Activated gamma-delta T cell (primary cell): Measurements from ENCODE around the gene SASS6.

Source experiments
- DNase-seq: peaks from one replicate; lab custom pipeline; 2025; lab: John Stamatoyannopoulos, UW
- total RNA-seq, 2 donors: gene quantifications; one replicate each; lab custom pipeline; 2026; lab: John Stamatoyannopoulos, UW

SASS6 gene, protein sequence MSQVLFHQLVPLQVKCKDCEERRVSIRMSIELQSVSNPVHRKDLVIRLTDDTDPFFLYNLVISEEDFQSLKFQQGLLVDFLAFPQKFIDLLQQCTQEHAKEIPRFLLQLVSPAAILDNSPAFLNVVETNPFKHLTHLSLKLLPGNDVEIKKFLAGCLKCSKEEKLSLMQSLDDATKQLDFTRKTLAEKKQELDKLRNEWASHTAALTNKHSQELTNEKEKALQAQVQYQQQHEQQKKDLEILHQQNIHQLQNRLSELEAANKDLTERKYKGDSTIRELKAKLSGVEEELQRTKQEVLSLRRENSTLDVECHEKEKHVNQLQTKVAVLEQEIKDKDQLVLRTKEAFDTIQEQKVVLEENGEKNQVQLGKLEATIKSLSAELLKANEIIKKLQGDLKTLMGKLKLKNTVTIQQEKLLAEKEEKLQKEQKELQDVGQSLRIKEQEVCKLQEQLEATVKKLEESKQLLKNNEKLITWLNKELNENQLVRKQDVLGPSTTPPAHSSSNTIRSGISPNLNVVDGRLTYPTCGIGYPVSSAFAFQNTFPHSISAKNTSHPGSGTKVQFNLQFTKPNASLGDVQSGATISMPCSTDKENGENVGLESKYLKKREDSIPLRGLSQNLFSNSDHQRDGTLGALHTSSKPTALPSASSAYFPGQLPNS
- 19.1 to 33.2 reads per million in 2 donors for total RNA-seq

DNA sequence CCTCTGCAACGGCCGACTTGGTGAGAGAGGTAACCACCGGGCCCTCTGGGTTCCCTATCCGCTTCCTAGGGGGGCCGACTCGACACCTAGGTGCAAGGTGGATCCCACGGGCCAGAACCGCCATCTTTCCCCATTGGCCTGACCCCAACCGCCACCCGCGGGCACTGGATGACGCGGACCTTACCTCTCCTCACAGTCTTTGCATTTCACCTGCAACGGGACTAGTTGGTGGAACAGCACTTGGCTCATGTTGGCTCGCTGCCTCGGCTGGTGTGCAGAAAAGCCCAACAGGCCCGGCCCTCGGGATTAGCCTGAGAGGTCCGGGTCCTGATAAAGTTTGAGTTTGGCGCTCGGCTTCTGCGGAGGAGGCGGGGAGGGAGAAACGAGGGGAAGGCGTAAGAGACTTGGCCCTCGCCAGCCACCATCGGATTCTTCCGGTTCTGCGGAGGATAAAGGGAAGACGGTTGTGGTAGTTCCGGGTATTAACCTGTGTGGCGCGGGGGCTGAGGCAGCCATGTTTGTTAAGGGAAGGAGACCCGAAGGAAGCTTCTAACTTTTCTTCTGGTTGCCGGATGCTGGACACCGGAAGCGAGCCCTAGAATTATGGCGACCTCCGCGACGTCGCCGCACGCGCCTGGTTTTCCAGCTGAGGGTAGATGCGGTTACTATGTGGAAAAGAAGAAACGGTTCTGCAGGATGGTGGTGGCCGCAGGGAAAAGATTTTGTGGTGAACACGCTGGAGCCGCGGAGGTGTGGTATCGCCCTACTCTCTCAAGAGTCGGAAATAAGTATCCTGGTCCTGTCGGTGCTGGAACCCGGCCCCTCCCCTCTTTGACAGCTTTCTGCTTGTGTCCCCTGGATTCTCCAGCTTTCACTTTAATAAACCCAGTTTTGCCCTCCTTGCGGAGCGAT, at the start of gene SASS6, which contains the start of gene TRMT13:
SASS6 (minus strand) TSS at position 365 of the 912 bp plus-strand sequence; CDS start at position 249, 116 bp downstream.
TRMT13 (plus strand) TSS at position 598 of the 912 bp plus-strand sequence; CDS start at position 604, 6 bp downstream.
- peak; percentile 52 for DNase-seq

DNA sequence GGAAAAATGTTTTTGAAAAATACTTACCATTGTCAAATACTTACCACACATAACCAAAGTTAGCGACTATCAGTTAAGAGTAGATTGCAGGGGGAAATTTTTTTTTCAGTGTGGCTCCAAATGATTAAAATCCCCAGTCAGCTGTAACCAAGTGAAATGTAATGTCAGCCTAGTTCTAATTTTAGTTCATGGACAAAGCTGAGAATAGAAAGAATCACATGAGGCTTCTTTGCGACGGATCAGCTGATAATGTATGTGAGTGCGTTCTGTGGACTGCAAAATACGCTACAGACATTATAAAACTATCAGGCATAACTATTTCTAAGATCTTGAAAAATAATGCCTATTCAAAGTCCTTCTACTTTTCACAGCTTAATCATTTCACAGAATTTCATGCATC, 45.4 kb upstream of the SASS6 start, which contains the start of gene LRRC39:
LRRC39 (minus strand) TSS at position 166 of the 400 bp plus-strand sequence. CDS start 9,740 bp downstream, outside the sequence.
- DNase-seq: no peak

DNA sequence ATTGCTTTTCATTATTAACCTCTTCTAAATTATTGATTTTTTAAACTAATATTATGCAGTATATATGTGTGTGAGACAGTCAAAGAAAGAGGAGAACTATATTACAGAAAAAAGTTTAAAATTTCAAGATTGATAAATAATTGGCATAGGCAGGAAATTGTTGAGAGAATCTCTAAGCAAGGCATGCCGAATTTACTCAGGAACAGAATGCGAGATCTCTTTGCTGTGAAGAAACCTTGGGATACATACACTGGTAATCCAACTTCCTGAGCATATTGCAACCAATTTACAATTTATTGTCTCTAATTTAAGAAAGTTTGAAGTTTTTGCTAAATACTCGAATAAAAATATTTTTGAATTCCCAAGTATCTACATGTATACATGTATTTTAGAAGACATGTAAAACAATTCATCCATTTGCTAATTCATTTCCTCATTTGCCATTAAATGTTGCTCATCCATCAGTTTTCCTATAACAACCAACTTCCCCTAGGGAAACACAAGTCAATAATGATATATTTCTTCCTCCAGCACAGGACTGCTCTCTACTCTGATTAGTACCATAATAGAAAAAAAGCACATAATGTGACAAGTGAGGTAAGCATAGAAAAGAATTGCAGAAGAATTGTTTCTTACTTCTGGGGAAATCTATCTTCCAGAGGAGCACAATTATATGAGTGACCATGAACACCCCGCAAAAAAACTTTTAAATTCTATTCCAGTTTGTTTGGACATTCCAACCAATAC, 44.7 kb upstream of the SASS6 start:
- DNase-seq: no peak

DNA sequence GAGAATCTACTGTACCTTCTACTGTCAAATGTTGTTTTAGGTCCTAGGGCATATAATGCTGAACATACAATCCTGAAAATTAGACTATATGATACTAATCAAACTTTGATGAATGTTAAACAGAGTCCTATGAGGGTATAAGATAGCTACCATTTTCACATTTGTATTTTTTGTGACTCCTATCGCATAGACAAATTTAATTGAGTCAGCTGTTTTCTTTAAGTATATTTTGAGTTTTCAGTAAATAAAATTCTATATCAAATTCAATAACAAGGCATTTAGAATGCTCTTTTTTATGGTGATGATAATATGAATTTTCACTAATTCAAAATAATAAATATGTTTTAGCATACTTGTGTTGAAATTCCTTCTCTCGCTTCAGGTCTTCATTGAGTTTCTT, 35.3 kb upstream of the SASS6 start:
- no peak for DNase-seq

DNA sequence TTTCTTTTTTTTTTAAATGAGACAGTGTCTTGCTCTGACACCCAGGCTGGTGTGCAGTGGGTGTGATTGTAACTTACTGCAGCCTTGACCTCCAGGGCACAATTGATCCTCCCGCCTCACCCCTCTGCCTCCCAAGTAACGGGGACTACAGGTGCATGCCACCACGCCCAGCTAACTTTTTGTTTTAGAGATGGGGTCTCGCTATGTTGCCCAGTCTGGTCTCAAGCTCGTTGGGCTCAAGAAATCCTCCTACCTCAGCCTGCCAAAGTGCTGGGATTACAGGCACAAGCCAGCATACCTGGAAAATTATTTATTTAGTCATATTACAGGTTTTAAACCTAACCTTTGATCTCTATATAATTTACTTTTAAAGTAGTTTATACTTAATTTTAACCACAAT, 32.0 kb upstream of the SASS6 start:
- DNase-seq: no peak

DNA sequence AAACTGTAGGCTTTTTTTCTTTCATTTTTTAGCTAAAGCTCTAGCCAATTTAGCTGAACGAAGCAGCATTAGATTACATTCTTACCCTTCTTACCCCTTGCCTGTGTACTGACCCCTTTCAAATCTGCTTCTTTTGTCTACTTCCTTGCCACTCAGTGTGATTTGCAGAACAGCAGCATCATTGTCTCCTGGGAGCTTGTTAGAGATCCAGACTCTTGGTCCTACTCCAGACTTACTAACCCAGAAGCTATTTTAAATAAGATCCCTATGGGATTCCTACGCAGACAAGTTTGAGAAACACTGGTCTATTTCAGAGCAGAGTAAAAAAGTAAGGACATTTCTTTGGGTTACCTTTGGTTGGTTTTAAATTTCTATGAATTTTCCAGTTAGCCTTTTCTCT, 31.5 kb upstream of the SASS6 start:
- DNase-seq: no peak

DNA sequence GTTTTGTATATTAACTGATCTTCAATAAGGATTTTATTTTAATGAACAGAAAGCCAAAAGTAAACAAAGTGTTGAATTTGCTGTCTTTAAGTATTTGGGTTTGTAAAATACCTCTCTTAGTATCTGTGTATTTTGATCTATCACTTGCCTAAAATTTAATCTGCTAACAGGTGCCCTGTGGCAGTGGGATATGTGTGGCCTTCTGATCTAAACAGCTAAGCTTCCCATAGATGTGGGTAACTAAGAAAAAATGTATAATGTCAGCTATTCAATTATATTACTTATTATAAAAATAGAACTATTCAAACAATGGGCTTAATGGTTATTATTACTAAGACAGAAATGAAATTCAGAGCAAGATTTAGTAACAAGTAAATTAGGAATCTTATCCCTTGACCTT, 30.2 kb upstream of the SASS6 start:
- DNase-seq: no peak

DNA sequence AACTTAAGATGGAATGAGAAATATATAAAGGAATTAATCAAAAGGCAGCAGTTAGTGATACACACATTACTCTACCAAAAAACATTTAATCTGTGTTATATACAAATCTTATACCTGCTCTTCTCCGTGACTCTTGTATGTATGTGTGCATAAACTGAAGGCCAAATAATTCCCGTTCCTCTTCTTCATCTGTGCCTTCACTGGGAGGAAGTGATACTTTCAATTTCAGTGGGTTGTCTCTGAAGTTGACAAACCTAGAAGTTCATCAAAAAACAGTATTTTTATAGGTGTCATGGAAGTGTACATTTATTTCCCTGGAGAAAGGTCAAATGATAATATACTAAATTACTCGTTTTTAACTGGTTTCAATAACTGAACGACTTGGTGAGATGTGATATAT, 19.5 kb upstream of the SASS6 start:
- no peak for DNase-seq

DNA sequence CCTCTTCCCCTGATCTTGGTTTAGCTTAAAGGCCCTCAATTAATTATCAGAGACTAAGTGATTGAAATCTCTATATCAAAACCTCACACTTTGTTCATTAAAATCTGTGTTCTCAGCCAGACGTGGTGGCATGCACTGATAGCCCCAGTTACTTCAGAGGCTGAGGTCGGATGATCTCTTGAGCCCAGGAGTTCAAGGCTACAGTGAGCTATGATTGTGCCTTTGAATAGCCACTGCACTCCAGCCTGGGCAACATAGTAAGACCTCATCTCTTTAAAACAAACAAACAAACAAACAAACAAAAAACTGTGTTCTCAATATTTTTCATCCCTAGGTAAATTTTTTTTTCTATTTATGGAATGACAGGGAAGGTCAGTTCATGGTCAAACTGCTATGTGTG, 18.9 kb upstream of the SASS6 start:
- no peak for DNase-seq

DNA sequence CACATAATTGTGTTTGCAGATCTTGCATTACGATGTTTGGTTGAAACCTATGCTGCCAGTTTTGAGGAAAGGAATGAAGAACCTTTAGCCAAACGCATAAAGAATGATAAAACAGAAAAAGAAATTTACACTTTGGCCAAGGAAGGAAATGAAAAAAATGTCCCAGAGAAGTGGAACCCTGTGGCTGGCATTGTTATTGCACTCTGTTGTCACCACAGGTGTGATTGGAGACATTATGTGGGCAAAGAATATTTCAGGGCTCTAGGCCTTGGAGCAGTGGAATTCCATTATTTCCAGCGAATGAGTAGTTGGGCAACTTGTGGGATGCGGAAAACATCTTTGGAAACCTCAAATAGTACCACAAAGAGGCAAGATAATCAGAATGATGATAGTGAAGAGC, 15.1 kb upstream of the SASS6 start:
- DNase-seq: no peak

DNA sequence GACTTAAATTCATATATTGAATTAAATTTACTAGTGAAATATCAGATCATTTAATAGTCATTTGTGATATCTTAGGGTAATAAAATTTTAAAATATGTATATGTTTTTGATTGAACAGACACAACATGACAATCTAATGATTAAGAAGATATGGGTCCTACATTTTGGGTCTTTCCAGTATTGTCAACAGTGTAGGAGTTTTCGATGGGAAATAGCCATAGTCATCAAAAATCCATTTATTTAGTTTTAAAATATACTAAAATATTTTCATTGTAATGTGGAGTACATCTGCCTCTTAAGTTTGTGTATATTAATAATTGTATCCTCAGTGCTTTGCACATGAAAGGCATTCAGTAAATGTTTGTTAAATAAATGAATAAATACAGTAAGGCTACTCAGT, 14.2 kb upstream of the SASS6 start:
- no peak for DNase-seq

DNA sequence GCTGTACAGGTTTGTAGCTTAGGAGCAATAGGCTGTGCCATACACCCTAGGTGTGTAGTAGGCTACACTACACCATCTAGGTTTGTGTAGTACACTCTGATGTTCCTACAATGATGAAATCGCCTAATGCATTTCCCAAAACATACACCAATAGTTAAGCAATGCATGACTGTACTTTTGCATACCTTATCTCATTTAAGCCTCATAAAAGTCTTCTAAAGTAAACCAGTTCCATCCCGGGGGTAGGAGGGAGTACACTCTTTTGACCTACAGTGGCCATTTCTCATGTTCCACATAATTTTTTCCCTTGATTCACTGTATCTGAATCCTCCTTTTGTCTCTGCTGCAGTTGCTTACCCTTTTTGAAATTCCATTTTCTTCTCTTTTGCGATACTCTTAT, 12.4 kb upstream of the SASS6 start:
- DNase-seq: no peak

DNA sequence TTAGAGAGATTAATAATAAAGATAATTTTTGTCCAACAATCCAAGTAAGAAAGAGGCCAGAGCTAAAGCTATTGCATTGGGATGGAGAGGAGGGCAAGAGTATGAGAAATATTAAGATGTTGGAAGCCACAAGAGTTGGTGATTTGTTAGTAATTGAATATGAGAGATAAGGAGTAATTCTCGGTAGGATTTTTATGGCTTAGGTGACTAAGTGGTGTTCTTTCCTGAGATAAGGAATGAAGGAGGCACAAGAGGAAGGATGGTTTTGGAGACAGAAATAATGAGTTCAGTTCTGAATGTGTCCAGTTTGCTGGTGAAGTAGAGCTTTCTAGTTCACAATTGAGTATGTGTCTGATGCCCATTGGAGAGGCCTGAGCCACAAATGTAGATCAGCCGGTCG, 9.6 kb upstream of the SASS6 start:
- no peak for DNase-seq

DNA sequence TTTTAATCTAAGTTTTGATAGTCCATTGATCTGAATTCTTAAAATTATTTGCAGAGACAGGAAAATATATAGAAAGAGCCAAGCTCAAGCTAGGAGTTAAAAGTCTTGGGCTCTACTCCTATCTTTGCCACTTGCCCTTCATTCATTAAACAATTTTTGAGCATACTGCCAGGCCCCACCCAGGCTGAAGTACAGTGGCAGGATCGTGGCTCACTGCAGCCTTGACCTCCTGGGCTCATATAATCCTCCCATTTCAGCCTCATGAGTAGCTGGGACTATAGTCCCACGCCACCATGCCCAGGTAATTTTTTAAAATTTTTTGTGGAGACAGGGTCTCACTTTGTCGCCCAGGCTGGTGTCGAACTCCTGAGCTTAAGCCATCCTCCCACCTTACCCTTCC, 8.5 kb upstream of the SASS6 start:
- no peak for DNase-seq

DNA sequence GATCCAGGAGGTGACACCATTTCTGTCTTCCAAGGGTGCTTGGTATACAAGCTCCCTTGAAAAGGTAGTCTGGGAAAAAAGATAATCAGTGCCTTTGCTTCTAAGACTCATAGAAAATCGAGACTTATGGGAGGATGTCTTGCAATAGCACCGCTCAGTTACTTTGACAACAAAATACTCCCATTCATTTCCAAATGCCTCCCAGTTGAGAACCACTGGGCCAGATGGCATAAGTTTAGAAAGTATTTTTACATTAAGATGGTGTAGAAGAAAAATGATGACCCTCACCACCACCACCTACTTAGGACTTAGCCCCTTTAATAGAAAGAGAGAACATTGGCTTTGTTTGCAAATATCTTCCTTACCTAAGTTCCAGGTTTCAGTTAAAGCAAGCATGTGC, 4.9 kb upstream of the SASS6 start:
- DNase-seq: no peak

DNA sequence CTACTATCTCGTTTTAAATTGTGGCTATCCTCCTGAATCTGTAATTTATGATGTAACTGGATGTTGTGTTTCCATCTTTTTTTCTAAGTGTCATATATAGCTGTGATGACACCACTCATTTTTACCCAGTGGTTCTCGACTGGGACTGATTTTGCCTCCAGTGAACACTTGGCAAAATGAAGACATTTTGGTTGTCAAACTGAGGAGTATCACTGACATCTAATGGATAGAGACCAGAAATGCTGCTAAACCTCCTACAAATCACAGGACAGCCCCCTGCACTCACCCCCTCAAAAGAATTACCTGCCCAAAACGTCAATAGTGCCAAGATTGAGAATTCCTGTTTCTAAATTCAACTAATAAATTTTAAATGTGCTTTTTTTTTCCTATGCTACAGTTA, 2.1 kb upstream of the SASS6 start:
- DNase-seq: no peak

DNA sequence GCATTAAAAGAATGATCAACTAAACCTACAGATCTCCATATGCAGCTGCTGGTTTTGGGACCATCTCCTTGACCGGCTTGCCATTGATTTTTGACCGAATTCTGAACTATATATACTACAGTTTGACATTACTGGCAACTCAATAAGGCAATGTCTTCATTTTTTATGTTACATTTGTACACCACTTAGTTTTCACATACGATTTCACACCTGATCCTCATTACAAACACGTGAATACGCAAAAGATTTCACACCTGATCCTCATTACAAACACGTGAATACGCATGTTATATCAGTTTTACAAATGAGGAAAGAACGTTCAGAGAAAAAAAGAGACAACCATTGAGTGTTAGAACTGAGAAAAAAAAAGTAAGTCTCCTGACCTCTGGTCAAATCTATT, 1.1 kb downstream of the SASS6 start:
- no peak for DNase-seq

DNA sequence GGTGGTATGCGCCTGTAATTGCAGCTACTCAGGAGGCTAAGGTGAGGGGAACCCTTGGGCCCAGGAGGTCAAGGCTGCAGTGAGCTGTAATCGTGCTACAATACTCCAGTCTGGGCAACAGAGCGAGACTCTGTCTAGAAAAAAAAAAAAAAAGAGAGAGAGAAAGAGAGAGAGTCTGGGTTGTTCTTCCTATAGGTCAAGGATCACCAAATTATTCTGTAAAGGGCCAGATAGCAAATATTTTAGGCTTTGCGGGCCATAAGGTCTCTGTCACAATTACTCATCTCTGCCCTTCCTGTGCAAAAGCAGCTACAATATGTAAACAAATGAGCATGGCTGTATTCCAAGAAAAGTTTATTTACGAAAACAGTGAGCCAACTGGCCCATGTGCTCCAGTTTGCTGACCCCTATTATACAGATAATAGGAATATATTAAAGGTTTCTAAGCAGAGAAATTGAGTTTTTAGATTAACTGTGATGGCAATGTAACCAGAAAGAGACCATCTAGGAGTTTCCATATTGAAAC, 2.1 kb downstream of the SASS6 start:
- DNase-seq: no peak

DNA sequence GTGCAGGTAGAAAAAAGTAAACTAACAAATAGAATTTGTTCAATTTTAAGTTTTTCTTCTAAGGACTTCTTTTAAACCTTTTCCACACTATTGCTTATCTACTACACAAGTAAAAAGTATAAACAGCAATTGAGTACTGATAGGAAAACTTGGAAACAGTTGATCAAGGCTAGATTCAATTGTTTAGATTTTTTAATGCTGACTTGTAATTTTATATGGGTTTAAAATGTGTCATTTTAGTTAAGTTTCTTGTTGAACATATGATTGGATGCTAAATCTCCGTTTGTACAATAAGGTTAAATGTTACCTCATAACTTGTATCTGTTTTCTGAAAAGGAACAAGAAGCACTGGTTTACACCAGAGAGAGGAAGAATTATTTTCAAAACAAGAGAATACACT, 5.5 kb downstream of the SASS6 start:
- no peak for DNase-seq

DNA sequence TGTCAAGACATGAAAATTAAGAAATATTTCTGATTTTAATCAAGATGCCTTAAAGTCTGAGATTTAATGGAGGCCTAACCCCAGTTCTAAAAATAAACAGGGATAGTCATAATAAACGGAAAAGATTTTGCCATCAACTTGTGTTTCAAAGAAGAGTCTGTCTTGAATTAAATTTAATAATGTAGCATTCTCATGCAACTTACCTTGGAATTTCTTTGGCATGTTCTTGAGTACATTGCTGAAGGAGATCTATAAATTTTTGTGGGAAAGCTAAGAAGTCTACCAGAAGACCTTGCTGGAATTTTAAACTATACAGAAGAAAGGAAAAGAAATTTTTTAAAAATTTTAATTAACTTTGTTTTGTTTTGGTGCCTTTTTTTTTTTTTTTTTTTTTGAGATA, 10.6 kb downstream of the SASS6 start:
- no peak for DNase-seq

DNA sequence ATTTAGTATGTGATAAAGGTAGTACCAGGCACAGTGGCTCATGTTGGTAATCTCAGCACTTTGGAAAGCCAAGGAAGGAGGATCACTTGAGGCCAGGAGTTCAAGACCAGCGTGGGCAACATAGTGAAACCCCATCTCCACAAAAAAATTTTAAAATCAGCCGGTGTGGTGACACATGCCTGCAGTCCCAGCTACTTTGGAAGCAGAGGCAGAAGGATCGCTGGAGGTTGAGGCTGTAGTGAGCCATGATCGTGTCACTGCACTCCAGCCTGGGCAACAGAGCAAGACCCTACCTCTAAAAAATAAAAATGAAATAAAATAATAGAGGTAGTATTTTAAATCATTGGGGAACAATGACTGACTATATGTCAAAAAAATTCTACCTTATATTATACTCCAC, 17.2 kb downstream of the SASS6 start:
- DNase-seq: no peak
